NCI-H69 (cell line): ENCODE results near the gene MSMB.

Experiments used
- DNase-seq: peaks from one replicate; lab custom pipeline; 2025; lab: John Stamatoyannopoulos, UW

Gene MSMB

GRCh38 chr10:46033602-46034011 lies 12.5 kb downstream of the MSMB start:
- no peak for DNase-seq

GRCh38 chr10:46031648-46032532 lies 14.2 kb downstream of the MSMB start:
- no peak for DNase-seq

GRCh38 chr10:46030091-46030937 lies 15.8 kb downstream of the MSMB start, which contains the start of gene NCOA4:
Gene NCOA4 (minus strand): TSS chr10:46030623. CDS start chr10:46016680, 13,943 bp downstream.
- peak; percentile 93 for DNase-seq

GRCh38 chr10:46029461-46030030 lies 16.5 kb downstream of the MSMB start:
- DNase-seq, result no peak

- DNase-seq, result peak; percentile 58
These were observed 17.2 kb downstream of the MSMB start for GRCh38 chr10:46028584-46029460.

- DNase-seq, result no peak
These were observed 20.0 kb downstream of the MSMB start for GRCh38 chr10:46026106-46026505.

GRCh38 chr10:46025406-46025805 lies 20.7 kb downstream of the MSMB start:
- DNase-seq, result no peak

- DNase-seq, result no peak
These were observed 21.1 kb downstream of the MSMB start for GRCh38 chr10:46024948-46025347.

- no peak for DNase-seq
These were observed 22.9 kb downstream of the MSMB start for GRCh38 chr10:46022978-46023702.

GRCh38 chr10:46020344-46020657 lies 25.8 kb downstream of the MSMB start:
- no peak for DNase-seq

- DNase-seq, result no peak
These were observed 26.3 kb downstream of the MSMB start for GRCh38 chr10:46019569-46020343.

- no peak for DNase-seq
These were observed 26.9 kb downstream of the MSMB start for GRCh38 chr10:46019177-46019528.

GRCh38 chr10:46018453-46019176 lies 27.5 kb downstream of the MSMB start:
- DNase-seq, result no peak

GRCh38 chr10:46017733-46018132 lies 28.3 kb downstream of the MSMB start:
- DNase-seq, result no peak

- DNase-seq, result no peak
These were observed 29.3 kb downstream of the MSMB start for GRCh38 chr10:46016811-46017210.

- DNase-seq, result no peak
These were observed 29.9 kb downstream of the MSMB start for GRCh38 chr10:46016190-46016589.

GRCh38 chr10:46014683-46015405 lies 31.2 kb downstream of the MSMB start:
- DNase-seq, result no peak

GRCh38 chr10:46014206-46014605 lies 31.9 kb downstream of the MSMB start:
- no peak for DNase-seq

GRCh38 chr10:46012746-46013145 lies 33.3 kb downstream of the MSMB start:
- no peak for DNase-seq
